ENCODE data around the gene FES.
"Not testable (repeated sequence)": the region's sequence is repeated elsewhere in the genome, so short reads cannot be mapped to it uniquely, and the experiment has no call there.

Gene FES

DNA sequence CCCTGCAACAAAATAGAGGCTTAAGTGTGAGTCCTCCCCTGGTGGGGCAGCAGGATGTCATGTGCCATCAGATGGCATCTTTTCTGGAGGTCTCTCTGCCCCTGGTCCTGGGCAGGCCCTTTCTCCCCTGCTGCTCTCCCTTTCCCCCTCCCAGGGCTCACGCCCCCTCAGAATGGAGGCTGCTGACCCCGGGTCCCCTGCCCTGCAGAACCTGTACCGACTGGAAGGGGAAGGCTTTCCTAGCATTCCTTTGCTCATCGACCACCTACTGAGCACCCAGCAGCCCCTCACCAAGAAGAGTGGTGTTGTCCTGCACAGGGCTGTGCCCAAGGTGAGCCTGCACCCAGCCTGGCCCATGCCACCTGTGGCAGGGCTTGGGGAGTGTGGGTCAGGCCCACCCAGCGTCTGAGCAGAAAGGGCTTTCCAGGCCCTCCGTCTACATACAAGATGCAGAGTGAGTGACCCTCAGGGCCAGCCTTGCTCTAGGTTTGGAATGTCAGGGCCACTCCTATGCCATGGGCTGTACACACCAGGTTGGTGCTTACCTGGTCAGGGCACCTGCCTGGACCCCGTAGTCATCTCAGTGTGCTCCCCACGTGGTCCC, 7.1 kb downstream of the FES start:
- DNase-seq (ENCODE audit: low read depth, low spot score): no peak

DNA sequence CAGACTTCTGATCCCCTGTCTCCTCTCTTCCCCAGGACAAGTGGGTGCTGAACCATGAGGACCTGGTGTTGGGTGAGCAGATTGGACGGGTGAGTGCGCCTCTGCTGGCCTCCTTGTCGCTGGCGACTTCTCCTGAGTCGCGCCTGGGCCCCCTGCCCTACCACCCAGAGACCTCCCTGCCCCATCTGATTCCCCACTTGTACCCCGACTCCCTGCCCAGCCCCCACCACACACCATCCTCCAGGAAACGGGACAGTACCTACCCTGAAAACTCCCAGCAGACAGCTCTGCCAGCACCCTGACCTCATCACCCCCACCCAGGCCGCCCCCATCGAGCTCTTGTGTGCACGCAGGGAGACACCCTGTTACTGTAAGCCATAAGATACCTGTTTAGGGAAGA, 7.7 kb downstream of the FES start:
- no peak for DNase-seq (ENCODE audit: low read depth, low spot score)

DNA sequence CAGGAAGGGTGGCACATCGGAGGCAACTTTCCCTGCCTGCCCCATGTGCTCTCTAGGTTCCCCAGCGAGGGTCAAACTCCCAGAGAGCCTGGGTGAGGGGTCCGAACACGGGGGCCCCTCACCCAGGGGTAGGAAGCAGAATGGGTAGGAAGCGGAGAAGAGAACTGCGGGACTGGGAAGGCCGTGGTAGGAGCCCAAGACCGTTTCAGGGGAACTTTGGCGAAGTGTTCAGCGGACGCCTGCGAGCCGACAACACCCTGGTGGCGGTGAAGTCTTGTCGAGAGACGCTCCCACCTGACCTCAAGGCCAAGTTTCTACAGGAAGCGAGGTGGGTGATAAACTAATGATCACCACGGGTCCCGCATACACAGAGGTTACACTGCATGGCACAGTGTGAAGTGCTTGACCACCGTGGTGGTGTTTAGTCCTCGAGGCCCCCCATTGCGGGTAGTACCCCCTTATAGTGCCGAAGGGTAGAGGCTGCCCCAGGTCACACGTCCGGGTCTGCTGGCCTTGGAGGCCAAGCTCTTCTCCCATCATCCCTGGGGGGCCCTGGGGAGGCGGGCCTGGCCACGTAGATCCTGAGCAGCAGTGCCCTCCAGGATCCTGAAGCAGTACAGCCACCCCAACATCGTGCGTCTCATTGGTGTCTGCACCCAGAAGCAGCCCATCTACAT, 8.3 kb downstream of the FES start:
- no peak for DNase-seq (ENCODE audit: low read depth, low spot score)

DNA sequence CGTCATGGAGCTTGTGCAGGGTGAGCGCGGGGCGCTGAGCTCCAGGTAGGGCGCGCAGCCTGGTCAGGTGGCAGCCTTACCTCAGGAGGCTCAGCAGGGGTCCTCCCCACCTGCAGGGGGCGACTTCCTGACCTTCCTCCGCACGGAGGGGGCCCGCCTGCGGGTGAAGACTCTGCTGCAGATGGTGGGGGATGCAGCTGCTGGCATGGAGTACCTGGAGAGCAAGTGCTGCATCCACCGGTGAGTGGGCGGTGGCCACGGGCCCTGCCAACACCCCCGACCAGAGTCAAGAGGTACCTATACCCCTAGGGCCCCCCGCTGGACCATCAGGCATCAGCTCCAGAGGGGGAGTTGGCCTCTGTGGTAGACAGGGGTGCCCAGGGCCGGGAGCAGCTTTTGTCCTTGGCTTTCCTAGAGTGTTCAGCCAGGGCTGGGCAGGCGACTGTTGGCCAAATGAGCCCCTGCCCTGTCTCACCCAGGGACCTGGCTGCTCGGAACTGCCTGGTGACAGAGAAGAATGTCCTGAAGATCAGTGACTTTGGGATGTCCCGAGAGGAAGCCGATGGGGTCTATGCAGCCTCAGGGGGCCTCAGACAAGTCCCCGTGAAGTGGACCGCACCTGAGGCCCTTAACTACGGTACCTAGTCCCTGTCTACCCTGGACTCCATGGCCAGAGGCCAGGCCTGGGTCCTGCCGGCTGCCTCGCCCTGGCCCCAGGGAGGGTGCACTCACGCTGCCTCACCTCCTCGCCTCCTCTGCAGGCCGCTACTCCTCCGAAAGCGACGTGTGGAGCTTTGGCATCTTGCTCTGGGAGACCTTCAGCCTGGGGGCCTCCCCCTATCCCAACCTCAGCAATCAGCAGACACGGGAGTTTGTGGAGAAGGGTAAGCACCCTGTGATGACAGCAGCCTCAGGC, 9.1 kb downstream of the FES start:
- DNase-seq (ENCODE audit: low read depth, low spot score): no peak

DNA sequence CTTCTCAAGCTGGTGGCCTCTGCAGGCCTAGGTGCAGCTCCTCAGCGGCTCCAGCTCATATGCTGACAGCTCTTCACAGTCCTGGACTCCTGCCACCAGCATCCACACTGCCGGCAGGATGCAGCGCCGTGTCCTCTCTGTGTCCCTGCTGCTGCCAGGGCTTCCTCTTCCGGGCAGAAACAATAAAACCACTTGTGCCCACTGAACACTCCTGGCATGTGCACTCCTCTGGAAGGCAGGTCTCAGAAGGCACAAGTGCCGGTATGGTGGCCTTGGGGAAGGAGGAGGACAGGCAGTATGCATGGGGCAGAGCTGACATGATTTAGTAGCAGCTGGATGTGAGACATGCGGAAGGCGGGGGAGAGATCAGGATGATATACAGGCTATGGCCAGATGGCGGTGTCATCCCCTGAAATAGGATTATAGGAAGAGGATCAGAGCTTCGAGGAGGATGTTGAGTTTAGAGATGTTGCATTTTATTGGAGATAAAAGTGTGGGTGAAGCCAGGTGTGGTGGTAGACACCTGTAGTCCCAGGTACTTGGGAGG, 11.3 kb downstream of the FES start:
- DNase-seq (ENCODE audit: low read depth, low spot score): no peak

DNA sequence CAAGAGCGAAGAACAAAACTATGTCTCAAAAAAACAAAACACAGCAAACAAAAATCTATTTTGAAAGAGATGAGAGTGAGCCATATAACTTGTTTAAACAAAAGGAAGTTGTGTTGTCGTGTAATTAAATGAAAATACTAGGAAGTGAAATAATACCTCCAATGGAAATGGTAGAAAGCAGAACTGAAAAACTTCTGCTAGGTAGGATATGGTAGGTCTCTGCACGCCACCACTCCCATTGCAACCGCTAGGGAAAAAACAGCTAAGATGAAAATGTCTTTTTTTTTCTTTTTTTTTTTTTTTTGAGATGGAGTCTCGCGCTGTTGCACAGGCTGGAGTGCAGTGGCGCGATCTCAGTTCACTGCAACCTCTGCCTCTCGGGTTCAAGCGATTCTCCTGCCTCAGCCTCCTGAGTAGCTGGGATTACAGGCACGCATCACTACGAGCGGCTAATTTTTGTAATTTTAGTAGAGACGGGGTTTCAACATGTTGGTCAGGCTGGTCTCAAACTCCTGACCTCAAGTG, 12.9 kb downstream of the FES start:
- DNase-seq (ENCODE audit: low read depth, low spot score): not testable (repeated sequence)

DNA sequence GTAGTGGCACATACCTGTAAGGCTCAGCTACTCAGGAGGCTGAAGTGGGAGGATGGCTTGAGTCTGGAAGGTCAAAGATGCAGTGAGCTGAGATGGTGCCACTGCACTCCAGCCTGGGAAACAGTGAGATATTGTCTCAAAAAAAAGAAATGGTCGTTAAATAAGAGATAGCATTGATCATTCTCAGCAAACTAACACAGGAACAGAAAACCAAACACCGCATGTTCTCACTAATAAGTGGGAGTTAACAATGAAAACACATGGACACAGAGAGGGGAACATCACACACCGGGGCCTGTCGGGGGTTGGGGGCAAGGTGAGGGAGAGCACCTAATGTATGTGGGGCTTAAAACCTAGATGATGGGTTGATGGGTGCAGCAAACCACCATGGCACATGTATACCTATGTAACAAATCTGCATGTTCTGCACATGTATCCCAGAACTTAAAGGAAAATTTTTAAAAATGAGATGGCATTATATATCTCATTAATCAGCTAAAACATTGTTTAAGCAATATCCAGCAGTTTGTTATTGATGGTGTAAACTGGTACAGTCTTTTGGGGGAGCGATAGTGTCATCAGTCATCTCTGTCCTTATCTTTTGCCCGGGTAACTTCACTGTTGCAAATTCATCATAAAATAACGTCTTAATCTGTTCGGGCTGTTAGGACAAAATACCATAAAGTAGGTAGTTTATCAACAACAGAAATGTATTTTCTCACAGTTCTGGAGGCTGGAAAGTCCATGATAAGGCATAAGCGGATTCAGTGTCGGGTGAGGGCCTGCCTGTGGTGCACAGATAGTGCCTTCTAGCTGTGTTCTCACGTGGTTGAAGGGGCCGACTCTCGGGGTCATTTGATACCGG, 17.1 kb downstream of the FES start:
- DNase-seq (ENCODE audit: low read depth, low spot score): no peak

DNA sequence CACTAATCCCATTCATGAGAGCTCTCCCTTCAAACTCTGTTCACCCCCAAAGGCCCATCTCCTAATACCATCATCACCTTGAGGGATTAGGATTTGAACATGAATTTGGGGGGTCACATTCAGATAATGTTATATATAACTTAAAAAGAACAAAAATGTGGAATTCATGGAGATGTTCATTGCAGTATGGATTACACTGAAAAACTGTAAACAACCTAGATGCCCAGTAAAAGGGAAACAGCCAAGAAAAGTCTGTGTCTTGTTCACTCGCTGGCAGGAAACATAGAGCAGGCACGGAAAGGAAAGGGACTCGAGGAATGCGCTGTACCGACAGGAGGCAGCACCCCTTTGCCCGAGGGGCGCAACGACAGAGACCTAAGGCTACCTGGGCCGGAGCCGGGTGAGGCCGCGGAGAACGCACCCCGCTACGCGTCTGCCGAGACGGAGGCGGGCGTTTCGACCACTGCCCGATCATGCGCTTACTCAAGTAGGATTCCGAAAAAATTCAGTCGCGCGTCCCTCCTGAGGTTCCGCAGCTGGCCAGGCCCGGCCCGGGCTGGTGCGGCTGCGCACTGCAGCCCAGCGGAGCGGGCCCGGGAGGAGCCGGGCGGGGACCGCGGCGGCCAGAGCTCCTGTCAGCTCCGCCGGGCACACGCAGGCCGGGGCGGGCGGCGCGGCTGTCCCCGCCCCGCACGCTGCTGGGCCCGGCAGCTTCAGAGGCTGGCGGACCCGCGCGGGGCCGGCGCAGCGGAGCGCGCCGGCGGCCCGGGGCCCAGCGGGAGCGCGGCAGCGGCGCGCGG, 17.9 kb downstream of the FES start:
- DNase-seq (ENCODE audit: low read depth, low spot score): peak; percentile 85

DNA sequence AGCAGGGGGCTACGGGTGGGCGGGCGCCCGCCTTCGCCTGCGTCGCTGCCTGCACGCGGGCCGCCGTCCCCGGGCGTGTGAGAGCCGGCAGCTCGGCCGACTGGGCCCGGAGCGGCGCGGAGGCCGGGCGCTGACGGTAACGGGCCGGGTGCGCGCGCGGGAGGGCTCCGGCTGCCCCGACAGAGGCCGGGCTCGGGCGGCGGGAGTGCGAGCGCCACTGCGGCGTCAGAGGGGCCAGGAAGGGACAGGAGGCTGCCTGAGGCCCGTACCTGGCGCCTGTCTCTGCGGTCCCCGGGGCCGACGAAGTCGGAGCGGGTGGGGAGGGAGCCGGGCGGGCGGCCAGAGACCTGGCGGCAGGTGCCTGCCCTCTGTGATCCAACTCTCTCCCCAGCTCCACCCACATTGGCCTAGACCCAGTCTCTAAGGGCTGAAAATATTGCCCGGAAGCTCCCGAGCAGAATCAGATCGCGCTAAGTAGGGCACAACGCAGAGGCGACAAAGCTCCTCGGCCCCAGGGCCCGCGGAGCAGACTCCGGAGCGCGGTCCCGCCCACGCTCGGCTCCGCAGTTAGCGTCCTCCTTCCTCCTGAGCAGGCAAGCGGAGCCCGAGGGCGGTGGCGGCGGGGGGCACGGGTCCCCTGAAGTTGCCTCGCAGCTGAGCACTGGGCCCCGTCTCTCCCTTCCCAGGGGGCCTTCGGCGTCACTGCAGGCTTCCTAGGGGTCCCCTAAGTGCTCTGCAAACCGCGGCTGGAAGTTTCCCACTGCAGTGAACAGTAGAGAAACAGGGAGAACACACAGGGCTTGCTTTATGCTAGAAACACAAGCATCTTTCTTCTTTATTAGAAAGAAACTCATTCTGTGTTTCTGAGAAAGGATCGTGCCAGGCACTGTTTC, 18.8 kb downstream of the FES start, which contains the start of gene MAN2A2:
MAN2A2 (plus strand) TSS at position 463 of the 893 bp plus-strand sequence. CDS start 906 bp downstream, outside the sequence.
- DNase-seq (ENCODE audit: low read depth, low spot score): peak; percentile 64

DNA sequence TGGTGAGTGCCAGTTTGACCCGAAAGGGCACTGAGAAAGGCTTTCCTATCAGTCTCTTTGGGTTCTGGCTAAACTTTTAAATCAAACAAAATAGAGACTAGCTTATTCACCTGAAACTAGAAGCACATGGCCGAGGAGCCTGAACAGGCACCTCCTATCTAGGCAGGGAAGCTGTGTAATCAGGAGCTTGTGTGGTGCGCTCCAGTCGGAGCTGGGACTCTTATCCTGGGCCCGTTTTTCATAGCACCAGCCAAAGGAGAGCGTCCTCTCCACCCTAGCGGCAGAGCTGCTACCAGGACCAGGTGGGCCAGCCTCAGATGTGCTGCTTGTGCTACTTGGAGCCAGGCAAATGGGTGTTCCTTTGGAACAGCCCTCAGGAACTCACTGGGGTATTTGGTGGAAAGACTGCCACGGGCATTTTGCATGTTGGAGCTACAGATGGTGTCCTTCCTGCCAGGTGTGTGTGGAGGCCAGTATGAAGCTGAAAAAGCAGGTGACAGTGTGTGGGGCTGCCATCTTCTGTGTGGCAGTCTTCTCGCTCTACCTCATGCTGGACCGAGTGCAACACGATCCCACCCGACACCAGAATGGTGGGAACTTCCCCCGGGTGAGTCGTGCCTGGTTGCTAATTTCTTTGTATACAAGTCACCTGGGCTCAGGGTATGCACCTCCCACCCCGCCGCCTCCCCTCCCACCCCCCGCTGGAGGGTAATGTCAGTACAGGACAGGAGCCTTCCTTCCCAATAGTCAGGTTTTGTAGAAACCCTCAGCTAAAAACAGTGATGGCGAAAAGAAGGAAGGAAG, 19.6 kb downstream of the FES start:
- DNase-seq (ENCODE audit: low read depth, low spot score): peak; percentile 82

DNA sequence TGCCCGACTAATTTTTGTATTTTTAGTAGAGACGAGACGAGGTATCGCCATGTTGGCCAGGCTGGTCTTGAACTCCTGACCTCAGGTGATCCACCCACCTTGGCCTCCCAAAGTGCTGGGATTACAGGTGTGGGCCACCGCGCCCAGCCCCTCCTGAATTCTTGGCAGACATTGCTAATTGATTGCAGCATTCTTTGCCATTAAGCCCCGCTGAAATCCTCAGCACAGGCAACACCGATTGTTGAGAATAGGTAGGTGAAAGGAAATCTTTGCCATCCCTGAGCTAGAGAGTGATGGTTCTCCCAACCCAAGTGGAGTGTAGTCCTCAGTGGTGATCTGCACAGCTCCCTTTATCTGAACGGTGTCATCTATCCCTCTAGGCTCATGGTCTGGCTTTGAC, 20.4 kb downstream of the FES start:
- DNase-seq (ENCODE audit: low read depth, low spot score): no peak

DNA sequence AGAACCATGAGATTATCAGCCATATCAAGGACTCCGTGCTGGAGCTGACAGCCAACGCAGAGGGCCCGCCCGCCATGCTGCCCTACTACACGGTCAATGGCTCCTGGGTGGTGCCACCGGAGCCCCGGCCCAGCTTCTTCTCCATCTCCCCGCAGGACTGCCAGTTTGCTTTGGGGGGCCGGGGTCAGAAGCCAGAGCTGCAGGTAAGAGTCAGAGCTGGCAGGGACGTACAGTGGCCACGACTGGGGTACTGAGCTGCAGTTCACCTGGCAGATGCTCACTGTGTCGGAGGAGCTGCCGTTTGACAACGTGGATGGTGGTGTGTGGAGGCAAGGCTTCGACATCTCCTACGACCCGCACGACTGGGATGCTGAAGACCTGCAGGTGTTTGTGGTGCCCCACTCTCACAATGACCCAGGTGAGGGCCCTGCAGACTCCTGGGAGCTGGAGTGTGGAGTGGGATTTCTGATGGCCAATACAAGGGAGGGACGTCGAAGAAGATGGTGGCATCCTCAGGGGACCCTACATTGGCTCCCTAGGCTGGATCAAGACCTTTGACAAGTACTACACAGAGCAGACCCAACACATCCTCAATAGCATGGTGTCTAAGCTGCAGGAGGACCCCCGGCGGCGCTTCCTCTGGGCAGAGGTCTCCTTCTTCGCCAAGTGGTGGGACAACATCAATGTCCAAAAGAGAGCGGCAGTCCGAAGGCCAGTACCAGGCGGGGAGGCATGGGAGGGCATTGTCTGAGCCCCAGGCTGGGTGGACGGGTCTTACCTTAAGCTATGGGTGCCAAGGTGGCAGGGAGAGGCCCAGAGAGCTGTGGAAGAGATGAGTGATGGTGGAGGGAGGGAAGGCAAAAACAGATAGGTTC, 21.2 kb downstream of the FES start:
- DNase-seq (ENCODE audit: low read depth, low spot score): no peak

DNA sequence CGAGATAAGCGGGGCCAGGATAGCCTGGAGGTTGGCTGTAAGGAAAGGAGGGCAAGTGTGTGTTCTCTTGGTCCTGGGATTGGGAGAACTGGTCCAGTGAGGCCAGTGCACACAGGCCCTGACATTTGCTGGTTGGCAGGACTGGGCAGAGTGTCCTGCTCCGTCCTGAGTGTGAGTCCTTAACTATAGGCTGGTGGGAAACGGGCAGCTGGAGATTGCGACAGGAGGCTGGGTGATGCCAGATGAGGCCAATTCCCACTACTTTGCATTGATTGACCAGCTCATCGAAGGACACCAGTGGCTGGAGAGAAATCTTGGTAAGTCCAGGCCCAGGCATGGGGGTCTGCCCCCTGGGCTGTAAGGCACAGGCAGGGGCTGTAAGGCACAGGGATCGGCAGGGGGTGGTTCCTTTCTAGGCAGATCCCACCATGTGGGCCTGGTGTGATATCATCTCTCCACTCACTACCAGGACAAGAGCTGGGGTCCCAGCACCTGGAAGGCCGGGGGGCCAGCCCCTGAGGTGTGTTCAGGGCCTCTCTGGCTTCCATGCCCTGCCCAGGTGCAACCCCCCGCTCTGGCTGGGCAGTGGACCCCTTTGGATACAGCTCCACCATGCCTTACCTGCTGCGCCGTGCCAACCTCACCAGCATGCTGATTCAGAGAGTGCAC, 22.0 kb downstream of the FES start:
- no peak for DNase-seq (ENCODE audit: low read depth, low spot score)

DNA sequence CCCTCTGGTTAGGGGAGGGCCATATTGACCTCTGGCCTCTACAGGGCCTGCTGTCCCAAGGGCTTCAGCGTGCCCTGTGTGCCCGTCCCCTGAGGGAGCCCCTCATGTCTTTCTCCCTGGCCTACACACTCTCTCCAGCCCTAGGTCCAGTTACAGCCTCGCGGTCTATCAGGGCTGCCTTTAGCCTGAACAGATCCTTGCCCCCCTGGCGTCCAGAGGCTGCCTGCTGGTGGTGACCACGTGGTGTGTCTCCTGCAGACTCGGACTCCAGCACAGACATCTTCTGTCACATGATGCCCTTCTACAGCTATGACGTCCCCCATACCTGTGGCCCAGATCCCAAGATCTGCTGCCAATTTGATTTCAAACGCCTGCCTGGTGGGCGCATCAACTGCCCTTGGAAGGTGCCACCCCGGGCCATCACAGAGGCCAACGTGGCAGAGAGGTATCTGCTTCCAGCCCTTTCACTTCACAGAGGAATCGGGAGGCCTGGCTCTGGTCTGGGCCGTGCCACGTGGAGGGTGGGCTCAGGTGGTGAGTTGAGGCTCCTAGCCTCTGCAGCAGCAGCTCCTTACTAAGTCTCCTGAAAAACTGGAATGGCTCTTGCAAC, 22.9 kb downstream of the FES start:
- no peak for DNase-seq (ENCODE audit: low read depth, low spot score)

DNA sequence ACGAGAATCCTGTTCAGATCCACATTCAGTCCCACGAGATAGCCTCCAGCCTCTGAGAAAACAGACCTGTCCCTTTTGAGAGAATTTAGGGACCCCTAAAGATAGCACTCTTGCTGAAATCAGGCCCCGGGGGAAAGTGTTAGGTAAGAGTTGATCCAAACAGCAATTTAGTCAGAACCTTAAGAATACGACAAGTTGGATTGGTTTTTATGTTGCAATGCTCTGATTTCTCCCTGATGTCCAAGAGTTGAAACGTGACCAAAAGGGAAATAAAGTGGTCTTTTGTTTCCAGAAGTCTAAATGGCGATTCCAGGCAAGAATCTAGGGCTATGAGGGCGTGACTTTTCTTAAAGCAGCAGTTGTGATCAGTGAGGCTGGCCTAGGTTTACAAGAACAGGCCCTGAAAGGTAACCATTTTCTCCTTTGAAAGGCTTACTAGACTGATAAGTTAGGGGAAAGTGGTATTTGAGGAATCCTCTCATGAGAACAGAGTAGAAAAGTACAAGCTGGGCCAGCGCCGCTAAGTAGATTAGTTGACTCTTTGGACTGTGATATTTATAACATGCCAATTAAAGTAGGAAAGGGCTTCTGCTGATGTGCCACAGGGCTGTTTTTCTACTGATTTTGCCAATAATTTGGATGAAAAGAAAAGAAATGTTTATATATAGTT, 23.7 kb downstream of the FES start:
- DNase-seq (ENCODE audit: low read depth, low spot score): no peak

DNA sequence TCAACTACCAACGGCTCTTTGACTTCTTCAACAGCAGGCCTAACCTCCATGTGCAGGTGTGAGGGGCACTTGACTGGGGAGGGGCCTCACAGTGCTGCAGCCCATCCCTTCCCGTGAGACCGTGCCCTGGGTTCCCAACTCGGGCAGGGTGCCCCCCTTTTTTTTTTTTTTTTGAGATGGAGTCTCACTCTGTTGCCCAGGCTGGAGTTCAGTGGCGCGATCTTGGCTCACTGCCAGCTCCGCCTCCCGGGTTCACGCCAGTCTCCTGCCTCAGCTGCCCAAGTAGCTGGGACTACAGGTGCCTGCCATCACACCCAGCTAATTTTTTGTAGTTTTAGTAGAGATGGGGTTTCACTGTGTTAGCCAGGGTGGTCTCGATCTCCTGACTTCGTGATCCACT, 25.1 kb downstream of the FES start:
- DNase-seq (ENCODE audit: low read depth, low spot score): not testable (repeated sequence)

Measured in ELF-1 (cell line).